IPS-11a (cell line): ENCODE data around the gene ANKRD24.
"Not testable (repeated sequence)": the region's sequence is repeated elsewhere in the genome, so short reads cannot be mapped to it uniquely, and the experiment has no call there.

Experiments
- H3K4me3 ChIP-seq: one replicate; pipeline ENCODE4 v1.5.1; 2013; ENCODE audit warnings: low read depth, low read length, control low read depth

The ANKRD24 gene

GRCh38 chr19:4173479-4174212 is 8.8 kb upstream of the ANKRD24 start:
- no peak overlapping the region for H3K4me3 ChIP-seq

DNA sequence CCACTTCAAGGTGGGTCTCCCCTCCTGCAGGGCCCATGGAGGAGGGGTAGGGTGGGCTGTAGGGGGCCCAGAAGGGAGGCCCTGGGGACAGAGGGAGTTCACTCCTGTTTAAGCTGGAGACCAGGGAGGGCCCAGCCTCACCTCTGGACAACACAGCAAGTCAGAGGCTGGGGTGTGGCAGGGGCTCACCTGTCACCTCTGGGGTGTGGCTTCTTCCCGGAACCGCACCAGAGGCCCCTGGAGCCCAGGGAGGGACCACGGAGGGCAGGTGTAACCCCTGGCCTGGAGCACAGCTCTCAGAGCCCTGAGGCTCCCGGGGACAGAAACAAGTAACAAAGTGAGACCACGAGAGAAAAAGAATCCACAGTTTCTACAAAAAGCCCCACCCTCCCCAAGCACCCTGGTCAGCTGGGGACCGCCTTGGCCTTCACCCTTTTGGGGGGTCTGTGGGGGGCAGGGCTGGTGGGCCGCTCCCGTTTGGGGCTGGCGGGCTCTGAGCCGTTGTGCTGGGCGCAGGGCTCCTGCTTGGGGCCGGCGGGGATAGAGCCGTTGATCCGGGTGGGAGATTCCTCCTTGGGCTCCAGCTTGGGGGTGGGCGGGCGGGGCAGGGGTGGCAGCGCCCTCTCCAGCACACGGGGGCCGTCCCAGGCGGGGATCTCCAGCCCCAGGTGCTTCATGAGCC is 8.1 kb upstream of the ANKRD24 start:
- H3K4me3 ChIP-seq: no peak overlapping the region

- no peak overlapping the region for H3K4me3 ChIP-seq
These were observed 7.4 kb upstream of the ANKRD24 start for GRCh38 chr19:4174895-4175668.

DNA sequence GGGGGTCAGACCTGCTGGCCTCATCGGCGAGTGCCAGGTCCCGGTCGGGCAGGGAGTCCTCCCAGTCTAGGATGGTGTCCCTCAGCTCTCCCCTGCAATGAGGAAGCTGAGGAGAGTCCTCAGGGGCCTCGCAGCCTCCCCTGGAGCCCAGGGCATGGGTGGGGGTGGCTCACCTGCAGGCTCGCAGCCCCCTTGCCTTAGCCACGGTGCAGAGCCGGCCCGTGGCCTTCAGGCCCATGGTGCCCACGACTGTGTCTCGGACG is 6.9 kb upstream of the ANKRD24 start:
- no peak overlapping the region for H3K4me3 ChIP-seq

GRCh38 chr19:4177146-4177545 is 5.3 kb upstream of the ANKRD24 start:
- no peak overlapping the region for H3K4me3 ChIP-seq

DNA sequence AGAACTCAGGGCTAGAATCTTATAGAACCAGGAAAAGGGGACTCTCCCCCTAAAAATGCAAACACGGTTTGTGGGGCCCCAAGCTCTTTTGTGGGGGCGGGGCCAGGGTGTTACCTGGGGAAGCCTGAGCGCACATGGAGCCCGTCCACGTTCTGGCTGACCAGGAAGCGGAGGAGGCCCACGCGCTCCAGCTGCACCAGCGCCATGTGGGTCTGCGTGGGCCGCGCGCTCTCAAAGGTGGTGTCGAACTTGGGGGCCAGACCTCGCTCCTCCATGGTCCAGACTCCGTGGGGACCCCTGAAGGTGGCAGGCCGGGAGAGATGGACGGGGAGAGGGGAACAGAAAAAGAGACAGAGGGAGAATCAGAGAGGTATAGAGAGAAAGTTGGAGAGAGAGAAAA is 3.5 kb upstream of the ANKRD24 start:
- H3K4me3 ChIP-seq: no peak overlapping the region

- H3K4me3 ChIP-seq: no peak overlapping the region
These were observed 1.4 kb upstream of the ANKRD24 start for GRCh38 chr19:4181053-4181508.

- H3K4me3 ChIP-seq: no peak overlapping the region
These were observed 1.7 kb downstream of the ANKRD24 start for GRCh38 chr19:4183967-4184717.

DNA sequence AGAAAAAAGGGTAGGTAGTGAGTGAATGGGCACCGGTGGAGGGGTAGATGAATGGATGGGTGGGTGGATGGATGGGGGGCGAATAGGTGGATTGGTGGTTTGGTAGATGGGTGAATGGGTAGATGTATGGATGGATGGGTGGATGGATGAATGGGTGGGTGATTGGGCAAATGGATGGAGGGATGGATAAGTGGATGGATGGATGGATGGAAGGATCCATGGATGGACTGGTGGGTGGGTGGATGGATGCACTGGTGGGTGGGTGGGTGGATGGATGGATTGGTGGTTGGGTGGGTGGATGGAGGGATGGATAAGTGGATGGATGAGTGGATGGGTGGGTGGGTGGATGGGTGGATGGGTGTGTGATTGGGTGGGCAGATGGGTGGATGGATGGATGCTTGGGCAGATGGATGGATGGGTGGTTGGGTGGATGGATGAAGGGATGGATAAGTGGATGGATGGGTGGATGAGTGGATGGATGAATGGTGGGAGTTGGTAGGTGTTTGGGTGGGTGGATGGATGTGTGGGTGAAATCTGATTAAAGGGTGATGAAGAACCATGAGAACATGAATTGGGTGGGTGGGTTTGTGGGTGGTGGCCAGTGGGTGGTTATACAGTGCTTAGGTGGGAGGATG is 2.3 kb downstream of the ANKRD24 start:
- no peak overlapping the region for H3K4me3 ChIP-seq

- H3K4me3 ChIP-seq: no peak overlapping the region
These were observed 3.1 kb downstream of the ANKRD24 start for GRCh38 chr19:4185413-4186086.

- H3K4me3 ChIP-seq: no peak overlapping the region
These were observed 3.9 kb downstream of the ANKRD24 start for GRCh38 chr19:4186087-4186993.

- no peak overlapping the region for H3K4me3 ChIP-seq
These were observed 5.0 kb downstream of the ANKRD24 start for GRCh38 chr19:4187313-4188122.

DNA sequence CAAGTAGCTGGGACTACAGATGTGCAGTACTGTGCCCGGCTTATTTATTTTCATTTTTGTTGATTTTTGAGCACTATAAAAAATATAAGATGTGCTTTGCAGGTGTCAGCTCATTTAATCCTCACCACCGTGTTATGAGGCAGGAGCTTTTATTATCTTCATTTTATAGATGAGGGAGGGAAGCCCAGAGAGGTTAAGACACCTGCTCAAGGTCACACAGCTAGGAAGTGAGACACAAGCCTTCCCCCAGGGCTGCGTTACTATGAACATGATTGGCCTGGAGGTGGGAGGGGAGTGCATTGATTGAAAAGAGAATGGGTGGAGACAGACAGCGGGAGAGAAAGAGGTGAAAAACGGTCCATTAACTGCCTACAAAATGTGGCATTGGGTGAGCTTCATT is 7.2 kb downstream of the ANKRD24 start:
- H3K4me3 ChIP-seq: no peak overlapping the region

DNA sequence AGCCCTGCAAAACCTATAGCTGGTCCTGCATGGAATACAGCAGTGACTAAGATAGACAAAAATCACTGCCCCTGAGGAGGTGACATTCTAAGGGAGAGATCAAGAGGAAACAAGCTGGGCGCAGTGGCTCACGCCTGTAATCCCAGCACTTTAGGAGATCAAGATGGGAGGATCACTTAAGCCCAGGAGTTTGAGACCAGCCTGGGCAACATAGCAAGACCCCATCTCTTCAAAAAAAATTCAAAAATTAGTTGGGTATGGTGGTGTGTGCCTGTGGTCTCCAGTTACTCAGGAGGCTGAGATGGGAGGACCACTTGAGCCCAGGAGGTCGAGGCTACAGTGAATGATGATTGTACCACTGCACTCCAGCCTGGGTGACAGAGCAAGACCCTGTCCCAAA is 10.0 kb downstream of the ANKRD24 start:
- not testable (repeated sequence) for H3K4me3 ChIP-seq

- no peak overlapping the region for H3K4me3 ChIP-seq
These were observed 11.9 kb downstream of the ANKRD24 start for GRCh38 chr19:4194353-4194752.

GRCh38 chr19:4196009-4196408 is 13.5 kb downstream of the ANKRD24 start:
- H3K4me3 ChIP-seq: no peak overlapping the region

DNA sequence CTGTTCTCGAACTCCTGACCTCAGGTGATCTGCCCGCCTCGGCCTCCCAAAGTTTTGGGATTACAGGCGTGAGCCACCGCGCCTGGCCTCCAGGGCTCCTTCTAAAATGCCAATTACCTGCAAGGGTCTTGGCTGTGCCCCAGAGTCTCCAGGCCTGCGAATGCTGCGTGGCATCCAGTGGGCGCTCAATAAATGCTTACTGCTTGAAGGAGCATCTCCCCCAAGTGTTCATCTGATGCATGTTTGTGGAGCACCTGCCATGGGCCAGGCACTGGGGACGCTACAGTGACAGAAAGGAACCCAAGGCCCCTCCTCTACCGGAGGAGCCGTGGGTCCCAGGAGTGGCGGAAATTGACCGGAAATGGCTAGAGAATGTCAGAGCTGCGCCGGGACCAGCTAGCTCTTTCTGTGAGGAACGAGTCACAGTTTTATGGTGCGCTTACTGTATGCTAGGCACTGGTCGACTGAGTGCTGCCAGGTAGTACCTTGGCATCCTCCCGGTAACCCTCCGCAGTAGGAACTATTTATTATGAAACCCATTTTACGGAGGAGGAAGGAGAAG is 14.2 kb downstream of the ANKRD24 start:
- no peak overlapping the region for H3K4me3 ChIP-seq

GRCh38 chr19:4197228-4197624 is 14.7 kb downstream of the ANKRD24 start:
- no peak overlapping the region for H3K4me3 ChIP-seq
